KOPT-K1 (cell line): Measurements from ENCODE around the gene SLC39A11.
"Not testable (repeated sequence)": the region's sequence is repeated elsewhere in the genome, so short reads cannot be mapped to it uniquely, and the experiment has no call there.

Experiments used
- H3K27ac ChIP-seq: fragments of 200-600 bp; sonication (generic); 2 replicates; pipeline ENCODE4 v1.5.1; 2016; ENCODE audit warnings: antibody characterized with exemption, mild to moderate bottlenecking, low read depth, low read length; ENCODE audit not compliant: poor library complexity, severe bottlenecking
- H3K36me3 ChIP-seq: fragments of 200-600 bp; sonication (generic); 2 replicates; pipeline ENCODE4 v1.5.1; 2017; ENCODE audit warnings: antibody characterized with exemption, mild to moderate bottlenecking, low read length, moderate library complexity; ENCODE audit not compliant: insufficient read depth
- H3K9me3 ChIP-seq: fragments of 200-600 bp; sonication (generic); 2 replicates; pipeline ENCODE4 v1.5.1; 2017; ENCODE audit warnings: antibody characterized with exemption, low read length, mild to moderate bottlenecking; ENCODE audit not compliant: insufficient read depth, poor library complexity, severe bottlenecking

SLC39A11 gene

GRCh38 chr17:73092523-73093135 lies at the start of gene SLC39A11:
SLC39A11 (minus strand) TSS chr17:73092688; CDS start chr17:73088764, 3,924 bp downstream.
- no peaks in the 10 kb centered on the region for H3K9me3 ChIP-seq
- H3K27ac ChIP-seq: peak within 1 kb of the TSS; percentile 68
- H3K36me3 ChIP-seq: peaks cover 10% of the 10 kb centered on the region; the same call in 1 of the 2 replicates

GRCh38 chr17:73141411-73141810 lies 48.9 kb upstream of the SLC39A11 start:
- H3K27ac ChIP-seq: no peak overlapping the region
- peaks cover 25% of the 10 kb centered on the region for H3K9me3 ChIP-seq
- H3K36me3 ChIP-seq: no peaks in the 10 kb centered on the region

GRCh38 chr17:73140566-73140965 lies 48.1 kb upstream of the SLC39A11 start:
- H3K36me3 ChIP-seq: no peaks in the 10 kb centered on the region
- peaks cover 20% of the 10 kb centered on the region for H3K9me3 ChIP-seq
- no peak overlapping the region for H3K27ac ChIP-seq

- Histone ChIP-seq H3K36me3 (no peaks in the 10 kb centered on the region), H3K9me3 (peaks cover 7% of the 10 kb centered on the region), H3K27ac (no peak overlapping the region)
Observed at GRCh38 chr17:73139296-73139695, 46.8 kb upstream of the SLC39A11 start.

- H3K9me3 ChIP-seq: peaks cover under 1% of the 10 kb centered on the region
- H3K36me3 ChIP-seq: no peaks in the 10 kb centered on the region
- H3K27ac ChIP-seq: no peak overlapping the region
Observed at GRCh38 chr17:73138541-73139138, 46.2 kb upstream of the SLC39A11 start.

- no peak overlapping the region for H3K27ac ChIP-seq
- no peaks in the 10 kb centered on the region for H3K9me3 ChIP-seq
- no peaks in the 10 kb centered on the region for H3K36me3 ChIP-seq
Observed at GRCh38 chr17:73137376-73137775, 44.9 kb upstream of the SLC39A11 start.

- Histone ChIP-seq H3K36me3 (no peaks in the 10 kb centered on the region), H3K9me3 (no peaks in the 10 kb centered on the region), H3K27ac (no peak overlapping the region)
Observed at GRCh38 chr17:73135766-73136165, 43.3 kb upstream of the SLC39A11 start.

- Histone ChIP-seq H3K36me3 (no peaks in the 10 kb centered on the region), H3K9me3 (no peaks in the 10 kb centered on the region), H3K27ac (no peak overlapping the region)
Observed at GRCh38 chr17:73133911-73134649, 41.6 kb upstream of the SLC39A11 start.

- H3K9me3 ChIP-seq: no peaks in the 10 kb centered on the region
- H3K27ac ChIP-seq: no peak overlapping the region
- no peaks in the 10 kb centered on the region for H3K36me3 ChIP-seq
Observed at GRCh38 chr17:73132085-73132492, 39.6 kb upstream of the SLC39A11 start.

- H3K27ac ChIP-seq, H3K36me3 ChIP-seq, H3K9me3 ChIP-seq: not testable (repeated sequence)
Observed at GRCh38 chr17:73131439-73131838, 39.0 kb upstream of the SLC39A11 start.

- H3K27ac ChIP-seq: no peak overlapping the region
- no peaks in the 10 kb centered on the region for H3K9me3 ChIP-seq
- H3K36me3 ChIP-seq: no peaks in the 10 kb centered on the region
Observed at GRCh38 chr17:73130977-73131376, 38.5 kb upstream of the SLC39A11 start.

- no peaks in the 10 kb centered on the region for H3K9me3 ChIP-seq
- no peaks in the 10 kb centered on the region for H3K36me3 ChIP-seq
- no peak overlapping the region for H3K27ac ChIP-seq
Observed at GRCh38 chr17:73128496-73128895, 36.0 kb upstream of the SLC39A11 start.

GRCh38 chr17:73126716-73127473 lies 34.4 kb upstream of the SLC39A11 start:
- H3K9me3 ChIP-seq: no peaks in the 10 kb centered on the region
- H3K36me3 ChIP-seq: no peaks in the 10 kb centered on the region
- H3K27ac ChIP-seq: no peak overlapping the region

- Histone ChIP-seq H3K36me3 (no peaks in the 10 kb centered on the region), H3K27ac (no peak overlapping the region), H3K9me3 (no peaks in the 10 kb centered on the region)
Observed at GRCh38 chr17:73123606-73124320, 31.3 kb upstream of the SLC39A11 start.
